B cell (primary cell): ENCODE results near the gene PPP6R2. TPM values are rescaled to one million over a fixed set of nuclear protein-coding genes. Genes with fewer than 3 reads are reported as not detected.
A peak's percentile ranks its signal among the peaks of the same experiment; 100 is the strongest.

Source experiments
- ATAC-seq: fragments of 200-7000 bp; cut with Tn5 transposase; one replicate; pipeline ENCODE4 v1.10.0; 2021; ENCODE audit warnings: low read depth, mild to moderate bottlenecking, moderate number of reproducible peaks, moderate library complexity
- CTCF ChIA-PET: fragments of 350-600 bp; sonication (Branson Sonifier 250); formaldehyde crosslinking; loops from one replicate; lab custom pipeline; 2021; ENCODE audit warnings: antibody characterized with exemption, inconsistent platforms; lab: Charles Lee
- POLR2A ChIA-PET: fragments of 350-600 bp; sonication (Branson Sonifier 250); formaldehyde crosslinking; loops from one replicate; lab custom pipeline; 2021; ENCODE audit warnings: antibody characterized with exemption; lab: Charles Lee
- DNase-seq: peaks from one replicate; pipeline ENCODE4 v3.0.0; 2013
- H2AFZ ChIP-seq: 2 replicates; pipeline ENCODE4 v1.6.1; 2012; ENCODE audit warnings: mild to moderate bottlenecking, low read depth, low read length; ENCODE audit not compliant: insufficient read depth, poor library complexity, severe bottlenecking
- H3K27ac ChIP-seq, 2 donors: 1 replicate in 1 of 2; 2 replicates in 1 of 2; pipeline ENCODE4 v1.5.1; 2012 to 2013; ENCODE audit warnings: low read length in 2 of 2, mild to moderate bottlenecking in 2 of 2, moderate library complexity in 1 of 2
- H3K27me3 ChIP-seq, 4 experiments: fragments of 200-600 bp in 1 of 4; sonication (generic) in 1 of 4; replicated peaks in 1 of 4; 1 replicate in 2 of 4; 2 replicates in 2 of 4; pipeline versions ENCODE4 v1.6.1 to v1.7.0; 2013 to 2016; ENCODE audit warnings: low read length in 3 of 4, mild to moderate bottlenecking in 2 of 4, mixed read lengths in 1 of 4, moderate library complexity in 1 of 4; ENCODE audit not compliant: insufficient read depth in 4 of 4, control insufficient read depth in 3 of 4; ENCODE audit errors: control extremely low read depth in 1 of 4
- H3K36me3 ChIP-seq, 2 experiments: replicated peaks in 1 of 2; 1 replicate in 1 of 2; 2 replicates in 1 of 2; pipeline versions ENCODE4 v1.6.1 to v1.7.1; 2013; ENCODE audit warnings: low read length in 1 of 2; ENCODE audit not compliant: insufficient read depth in 2 of 2, control insufficient read depth in 1 of 2; ENCODE audit errors: control extremely low read depth in 1 of 2, extremely low read depth in 1 of 2
- H3K4me1 ChIP-seq, 2 donors: fragments of 200-600 bp in 1 of 2; sonication (generic) in 1 of 2; 1 replicate in 1 of 2; 2 replicates in 1 of 2; pipeline versions ENCODE4 v1.5.1 to v1.6.1; 2013 to 2017; ENCODE audit warnings: low read length in 2 of 2; ENCODE audit not compliant: control insufficient read depth in 2 of 2, insufficient read depth in 2 of 2
- H3K4me2 ChIP-seq: replicated peaks from 2 replicates; pipeline ENCODE3; 2012; ENCODE audit warnings: mild to moderate bottlenecking, low read depth, low read length; ENCODE audit not compliant: poor library complexity, severe bottlenecking
- H3K4me3 ChIP-seq, 5 experiments: fragments of 200-600 bp in 1 of 5; sonication (generic) in 1 of 5; 1 replicate in 3 of 5; 2 replicates in 2 of 5; pipeline versions ENCODE4 v1.5.1 to v1.7.0; 2011 to 2016; ENCODE audit warnings: low read length in 4 of 5, mild to moderate bottlenecking in 4 of 5, low read depth in 2 of 5, control low read depth in 1 of 5, moderate library complexity in 1 of 5; ENCODE audit not compliant: insufficient read depth in 1 of 5; ENCODE audit errors: control extremely low read depth in 1 of 5, extremely low read depth in 1 of 5
- H3K79me2 ChIP-seq: fragments of 200-600 bp; sonication (generic); one replicate; pipeline ENCODE4 v1.6.0; 2016; ENCODE audit warnings: low read length; ENCODE audit not compliant: control insufficient read depth, insufficient read depth
- H3K9ac ChIP-seq: fragments of 200-600 bp; sonication (generic); 2 replicates; pipeline ENCODE4 v1.6.1; 2017; ENCODE audit warnings: mild to moderate bottlenecking, low read length, moderate library complexity
- H3K9me3 ChIP-seq, 3 donors: one replicate each; pipeline versions ENCODE4 v1.6.1 to v1.7.1; 2013; ENCODE audit warnings: low read length in 2 of 3; ENCODE audit not compliant: control insufficient read depth in 2 of 3, insufficient read depth in 1 of 3; ENCODE audit errors: control extremely low read depth in 1 of 3
- H4K20me1 ChIP-seq: 2 replicates; pipeline ENCODE4 v1.6.0; 2012; ENCODE audit warnings: mild to moderate bottlenecking, low read length; ENCODE audit not compliant: insufficient read depth, control insufficient read depth, poor library complexity, severe bottlenecking
- H3K27ac Mint-ChIP-seq: one replicate; pipeline ENCODE4 v1.8.0; 2021; ENCODE audit warnings: mixed read lengths
- H3K27me3 Mint-ChIP-seq: one replicate; pipeline ENCODE4 v1.8.0; 2021; ENCODE audit warnings: mixed read lengths
- H3K4me1 Mint-ChIP-seq: one replicate; pipeline ENCODE4 v1.8.0; 2021; ENCODE audit warnings: mixed read lengths
- H3K4me3 Mint-ChIP-seq: one replicate; pipeline ENCODE4 v1.8.0; 2021; ENCODE audit warnings: mixed read lengths
- H3K9me3 Mint-ChIP-seq: one replicate; pipeline ENCODE4 v1.8.0; 2022; ENCODE audit warnings: mixed read lengths; ENCODE audit not compliant: insufficient read depth
- CTCF ChIP-seq: fragments of 200-600 bp; IDR thresholded peaks from one replicate; pipeline ENCODE4 v1.8.0; 2022; ENCODE audit warnings: antibody characterized with exemption, mild to moderate bottlenecking
- EZH2 ChIP-seq: IDR thresholded peaks from 2 replicates; pipeline ENCODE4 v1.6.1; 2012; ENCODE audit warnings: borderline replicate concordance, low read depth, mild to moderate bottlenecking, moderate library complexity, low read length; ENCODE audit not compliant: insufficient read depth, poor library complexity, severe bottlenecking
- WGBS: methylation state at CpG from one replicate; pipeline ENCODE4 v1.1.5; 2013; ENCODE audit warnings: missing lambda C conversion rate; ENCODE audit not compliant: insufficient coverage; 5-methylcytosine and 5-hydroxymethylcytosine counted together
- intact Hi-C: fragments of 100-400 bp; cut with micrococcal nuclease; formaldehyde crosslinking; loops from one replicate; pipeline ENCODE4 v1.10.0; 2022
- polyA plus RNA-seq: library from polyadenylated mRNA; depleted of rRNA; stranded (reverse); fragments of >200 nt; gene quantifications from 2 replicates; pipeline ENCODE4 v1.2.3, GENCODE V29; 2012
- total RNA-seq, 2 donors: library from RNA; stranded (reverse); fragments of 120-200 nt in 1 of 2; gene quantifications; 1 replicate in 1 of 2; 2 replicates in 1 of 2; pipeline versions ENCODE4 v1.2.3 to v1.2.4, GENCODE V29; 2013 to 2022

Gene PPP6R2
- total and polyA plus RNA-seq, 2 donors (not counting 1 experiment from before 2014, with no cell fraction given) = 91.4 to 98.7 TPM

- Mint-ChIP-seq H3K27me3 (no peaks in the 10 kb centered on the region), H3K9me3 (no peaks in the 10 kb centered on the region), H3K4me1 (peaks cover 16% of the 10 kb centered on the region), H3K27ac (peak overlapping the region; percentile 61), H3K4me3 (no peak overlapping the region)
- H2AFZ ChIP-seq = no peak overlapping the region
- H3K9me3 ChIP-seq = no peaks in the 10 kb centered on the region
- H3K9ac ChIP-seq = no peak overlapping the region
- CTCF ChIA-PET = interaction anchor here (1.2 to 1.4 kb wide), 2 partner anchors 9 to 179 kb away, joined by 3 to 5 read pairs; no protein-coding TSS in a partner anchor
- peaks cover 13% of the 10 kb centered on the region for H4K20me1 ChIP-seq
- DNase-seq (no peak), ATAC-seq (no peak)
- H3K4me1 ChIP-seq = peaks cover 10 to 16% of the 10 kb centered on the region in 2 donors
- no peak overlapping the region for H3K4me2 ChIP-seq
- WGBS = 91% methylated on average over 17 of the region's 17 CpGs
- no peak overlapping the region for H3K4me3 ChIP-seq
- TF ChIP-seq EZH2 (no peak), CTCF (no peak)
- H3K27me3 ChIP-seq = no peaks in the 10 kb centered on the region
- no peaks in the 10 kb centered on the region for H3K79me2 ChIP-seq
- POLR2A ChIA-PET = interaction anchor here (0.9 kb wide), 1 partner anchor 60 kb away, joined by 3 read pairs; no protein-coding TSS in a partner anchor
- no peak overlapping the region for H3K27ac ChIP-seq
- H3K36me3 ChIP-seq = peaks cover 0 to 51% of the 10 kb centered on the region in 2 experiments
- intact Hi-C loops = no loop called here
Observed at GRCh38 chr22:50441428-50441993, 98.4 kb downstream of the PPP6R2 start.

GRCh38 chr22:50443197-50443596 lies 100.1 kb downstream of the PPP6R2 start:
- no peak overlapping the region for H2AFZ ChIP-seq
- ATAC-seq (no peak), DNase-seq (no peak)
- H3K36me3 ChIP-seq = peaks cover 0 to 54% of the 10 kb centered on the region in 2 experiments
- no peaks in the 10 kb centered on the region for H3K79me2 ChIP-seq
- H3K4me1 ChIP-seq = peaks cover 10 to 16% of the 10 kb centered on the region in 2 donors
- Mint-ChIP-seq H3K4me3 (no peak overlapping the region), H3K27ac (peak overlapping the region; percentile 81), H3K27me3 (no peaks in the 10 kb centered on the region), H3K9me3 (no peaks in the 10 kb centered on the region), H3K4me1 (peaks cover 16% of the 10 kb centered on the region)
- TF ChIP-seq EZH2 = no peak
- TF ChIP-seq CTCF = no peak
- POLR2A ChIA-PET = interaction anchor here (2.9 kb wide), 1 partner anchor 26 kb away, joined by 9 read pairs; no protein-coding TSS in a partner anchor
- intact Hi-C loops = no loop called here
- WGBS = 86% methylated on average over 13 of the region's 15 CpGs
- H3K9ac ChIP-seq = no peak overlapping the region
- peaks cover 30% of the 10 kb centered on the region for H4K20me1 ChIP-seq
- no peaks in the 10 kb centered on the region for H3K27me3 ChIP-seq
- no peaks in the 10 kb centered on the region for H3K9me3 ChIP-seq
- no peak overlapping the region for H3K4me3 ChIP-seq
- CTCF ChIA-PET = interaction anchor here (0.6 to 1.7 kb wide), 3 partner anchors 55 to 235 kb away, joined by 3 to 8 read pairs (median 3); partner anchors contain the start of gene HDAC10
- no peak overlapping the region for H3K27ac ChIP-seq
- no peak overlapping the region for H3K4me2 ChIP-seq
